Upper lobe of left lung (tissue), 6 donors: Measurements from ENCODE around the gene MMAB. TPM values are rescaled to one million over a fixed set of nuclear protein-coding genes. Genes with fewer than 3 reads are reported as not detected.
A peak's percentile ranks its signal among the peaks of the same experiment; 100 is the strongest.

Experiments
- ATAC-seq, 2 donors: fragments of 200-7000 bp; cut with Tn5 transposase; one replicate each; pipeline ENCODE4 v1.9.1; 2022; ENCODE audit warnings: mild to moderate bottlenecking in 2 of 2, moderate library complexity in 2 of 2; ENCODE audit not compliant: low FRiP score in 2 of 2
- DNase-seq, 2 donors: peaks; one replicate each; pipeline ENCODE4 v3.0.0-alpha.2; 2019 to 2020
- H3K27ac ChIP-seq, 4 donors: fragments of 200-600 bp; sonication (generic); one replicate each; pipeline ENCODE4 v1.5.1; 2016 to 2019
- H3K27me3 ChIP-seq, 4 donors: fragments of 200-600 bp; sonication (generic); one replicate each; pipeline ENCODE4 v1.5.1; 2017 to 2019
- H3K36me3 ChIP-seq, 4 donors: fragments of 200-600 bp; sonication (generic); one replicate each; pipeline ENCODE4 v1.5.1; 2016 to 2019
- H3K4me1 ChIP-seq, 4 donors: fragments of 200-600 bp; sonication (generic); one replicate each; pipeline ENCODE4 v1.5.1; 2018 to 2019
- H3K4me3 ChIP-seq, 4 donors: fragments of 200-600 bp; sonication (generic); one replicate each; pipeline ENCODE4 v1.5.1; 2017 to 2019; ENCODE audit warnings: mild to moderate bottlenecking in 2 of 4, moderate library complexity in 1 of 4
- H3K9me3 ChIP-seq, 4 donors: fragments of 200-600 bp; sonication (generic); one replicate each; pipeline ENCODE4 v1.5.1; 2018 to 2019
- CTCF ChIP-seq, 6 experiments: fragments of 450-650 bp in 4 of 6; fragments of 200-600 bp in 2 of 6; sonication (generic) in 2 of 6; IDR thresholded peaks; one replicate each; pipeline ENCODE4 v1.5.1; 2016 to 2019; ENCODE audit warnings: antibody characterized with exemption in 6 of 6
- EP300 ChIP-seq, 4 donors: sonication (generic); formaldehyde crosslinking; IDR thresholded peaks; one replicate each; pipeline ENCODE4 v1.5.1; 2017; ENCODE audit warnings: antibody characterized with exemption in 4 of 4, control low read depth in 2 of 4
- POLR2A ChIP-seq, 4 donors: fragments of 450-650 bp; IDR thresholded peaks; one replicate each; pipeline ENCODE4 v1.5.1; 2016 to 2017; ENCODE audit warnings: antibody characterized with exemption in 4 of 4, mild to moderate bottlenecking in 2 of 4
- POLR2AphosphoS5 ChIP-seq, 2 donors: sonication (generic); formaldehyde crosslinking; IDR thresholded peaks; one replicate each; pipeline ENCODE4 v1.5.1; 2017; ENCODE audit warnings: antibody characterized with exemption in 2 of 2
- WGBS, 2 donors: methylation state at CpG; one replicate each; pipeline ENCODE4 v1.1.5; 2017 to 2018; 5-methylcytosine and 5-hydroxymethylcytosine counted together
- total RNA-seq, 6 donors: library from RNA; depleted of rRNA in 4 of 6; stranded (reverse); fragments of >200 nt in 4 of 6; gene quantifications; one replicate each; pipeline versions ENCODE4 v1.1.0 to v1.2.1, GENCODE V29; 2016 to 2021
- donor health status: DM: no; HTN: no; CAD: no; lungs with moderate emphysema.
- donor health status: DM: no; HTN: yes; CAD: no; lungs with severe emphysema.

Gene MMAB
- total RNA-seq, 6 donors from 2014 or later: 14.9 to 68.8 (median 39.2) TPM

- no peaks in the 10 kb centered on the region for H3K4me1 ChIP-seq
- DNase-seq (no peak), ATAC-seq (no peak)
- 86 to 89% methylated on average over 3 of the region's 3 CpGs for WGBS, 2 donors
- H3K27me3 ChIP-seq: no peaks in the 10 kb centered on the region
- peaks cover 9 to 99% (median 84%) of the 10 kb centered on the region in 4 donors for H3K36me3 ChIP-seq
- no peak for TF ChIP-seq EP300 (IDR thresholded peaks at IDR 0.05)
- no peak for TF ChIP-seq CTCF (IDR thresholded peaks at IDR 0.05)
- no peak for TF ChIP-seq POLR2AphosphoS5 (IDR thresholded peaks at IDR 0.05)
- TF ChIP-seq POLR2A (IDR thresholded peaks at IDR 0.05): no peak
- no peak overlapping the region for H3K4me3 ChIP-seq
- H3K9me3 ChIP-seq: no peaks in the 10 kb centered on the region
- H3K27ac ChIP-seq: no peak overlapping the region
Measured at GRCh38 chr12:109525279-109525585, 48.1 kb downstream of the MMAB start.

GRCh38 chr12:109524466-109525278 lies 48.6 kb downstream of the MMAB start:
- Histone ChIP-seq H3K27ac (no peak overlapping the region), H3K9me3 (no peaks in the 10 kb centered on the region), H3K4me3 (no peak overlapping the region), H3K4me1 (no peaks in the 10 kb centered on the region), H3K36me3 (peaks cover 8 to 99% (median 84%) of the 10 kb centered on the region in 4 donors), H3K27me3 (no peaks in the 10 kb centered on the region)
- TF ChIP-seq EP300 (IDR thresholded peaks at IDR 0.05) (no peak), POLR2A (IDR thresholded peaks at IDR 0.05) (no peak), CTCF (IDR thresholded peaks at IDR 0.05) (no peak), POLR2AphosphoS5 (IDR thresholded peaks at IDR 0.05) (no peak)
- no peak for ATAC-seq
- 88 to 89% methylated on average over 25 to 26 of the region's 26 CpGs for WGBS, 2 donors
- DNase-seq: peak in 1 of 2 donors; percentile 30

- DNase-seq (no peak), ATAC-seq (peak in 1 of 2 donors; percentile 5)
- no peak for TF ChIP-seq EP300 (IDR thresholded peaks at IDR 0.05)
- TF ChIP-seq POLR2A (IDR thresholded peaks at IDR 0.05): no peak
- no peak for TF ChIP-seq CTCF (IDR thresholded peaks at IDR 0.05)
- no peak for TF ChIP-seq POLR2AphosphoS5 (IDR thresholded peaks at IDR 0.05)
- Histone ChIP-seq H3K4me1 (no peaks in the 10 kb centered on the region), H3K9me3 (no peaks in the 10 kb centered on the region), H3K27ac (no peak overlapping the region), H3K4me3 (no peak overlapping the region), H3K27me3 (no peaks in the 10 kb centered on the region), H3K36me3 (peaks cover 7 to 100% (median 89%) of the 10 kb centered on the region in 4 donors)
- 92 to 100% methylated on average over 2 to 5 of the region's 5 CpGs for WGBS, 2 donors
Measured at GRCh38 chr12:109523504-109523903, 49.8 kb downstream of the MMAB start.

- no peaks in the 10 kb centered on the region for H3K9me3 ChIP-seq
- no peaks in the 10 kb centered on the region for H3K4me1 ChIP-seq
- peaks cover 8 to 100% (median 93%) of the 10 kb centered on the region in 4 donors for H3K36me3 ChIP-seq
- H3K4me3 ChIP-seq: no peak overlapping the region
- H3K27me3 ChIP-seq: no peaks in the 10 kb centered on the region
- DNase-seq: no peak
- WGBS, 2 donors: 81 to 90% methylated on average over 9 to 10 of the region's 10 CpGs
- no peak overlapping the region for H3K27ac ChIP-seq
- peak in 1 of 2 donors; percentile 3 for ATAC-seq
- TF ChIP-seq POLR2AphosphoS5 (IDR thresholded peaks at IDR 0.05): no peak
- TF ChIP-seq CTCF (IDR thresholded peaks at IDR 0.05): no peak
- no peak for TF ChIP-seq POLR2A (IDR thresholded peaks at IDR 0.05)
- no peak for TF ChIP-seq EP300 (IDR thresholded peaks at IDR 0.05)
Measured at GRCh38 chr12:109523071-109523470, 50.2 kb downstream of the MMAB start.

- no peaks in the 10 kb centered on the region for H3K9me3 ChIP-seq
- 84 to 85% methylated on average over 7 to 10 of the region's 10 CpGs for WGBS, 2 donors
- no peaks in the 10 kb centered on the region for H3K27me3 ChIP-seq
- H3K36me3 ChIP-seq: peaks cover 13 to 100% (median 94%) of the 10 kb centered on the region in 4 donors
- DNase-seq: no peak
- no peak for TF ChIP-seq POLR2A (IDR thresholded peaks at IDR 0.05)
- no peak for TF ChIP-seq POLR2AphosphoS5 (IDR thresholded peaks at IDR 0.05)
- TF ChIP-seq CTCF (IDR thresholded peaks at IDR 0.05): no peak
- TF ChIP-seq EP300 (IDR thresholded peaks at IDR 0.05): no peak
- no peaks in the 10 kb centered on the region for H3K4me1 ChIP-seq
- H3K4me3 ChIP-seq: no peak overlapping the region
- H3K27ac ChIP-seq: no peak overlapping the region
- ATAC-seq: no peak
Measured at GRCh38 chr12:109521831-109522230, 51.5 kb downstream of the MMAB start.
